Occipital lobe (tissue), 2 donors: ENCODE measurements around the gene CLDN1. TPM values are rescaled to one million over a fixed set of nuclear protein-coding genes. Genes with fewer than 3 reads are reported as not detected.

Source experiments
- DNase-seq: peaks from one replicate; lab custom pipeline; 2025; lab: John Stamatoyannopoulos, UW
- total RNA-seq: library from RNA; depleted of rRNA; stranded (reverse); fragments of >200 nt; gene quantifications from one replicate; pipeline ENCODE4 v1.2.3, GENCODE V29; 2014

Gene CLDN1
- total RNA-seq, 1 donor from 2014 or later: 1.6 TPM

- DNase-seq: no peak
These were observed 11.7 kb upstream of the CLDN1 start for GRCh38 chr3:190333961-190334360.

GRCh38 chr3:190330936-190331734 lies 8.9 kb upstream of the CLDN1 start:
- no peak for DNase-seq

- DNase-seq: no peak
These were observed 4.7 kb upstream of the CLDN1 start for GRCh38 chr3:190326930-190327329.

- no peak for DNase-seq
These were observed 4.1 kb upstream of the CLDN1 start for GRCh38 chr3:190326361-190326760.

GRCh38 chr3:190325923-190326322 lies 3.7 kb upstream of the CLDN1 start:
- DNase-seq: no peak

- no peak for DNase-seq
These were observed 990 bp upstream of the CLDN1 start for GRCh38 chr3:190323246-190323626.

- no peak for DNase-seq
These were observed 479 bp upstream of the CLDN1 start for GRCh38 chr3:190322604-190323245.

GRCh38 chr3:190320594-190321362 lies 1.5 kb downstream of the CLDN1 start:
- no peak for DNase-seq

GRCh38 chr3:190319660-190320059 lies 2.6 kb downstream of the CLDN1 start:
- DNase-seq: no peak

- DNase-seq: no peak
These were observed 3.6 kb downstream of the CLDN1 start for GRCh38 chr3:190318666-190319065.

- DNase-seq: no peak
These were observed 7.5 kb downstream of the CLDN1 start for GRCh38 chr3:190314741-190315140.

GRCh38 chr3:190309414-190309813 lies 12.8 kb downstream of the CLDN1 start:
- DNase-seq: no peak

- no peak for DNase-seq
These were observed 14.1 kb downstream of the CLDN1 start for GRCh38 chr3:190308154-190308553.

GRCh38 chr3:190307164-190307545 lies 15.1 kb downstream of the CLDN1 start:
- DNase-seq: no peak

GRCh38 chr3:190306513-190307163 lies 15.6 kb downstream of the CLDN1 start:
- no peak for DNase-seq

- DNase-seq: no peak
These were observed 16.2 kb downstream of the CLDN1 start for GRCh38 chr3:190306026-190306425.

- DNase-seq: no peak
These were observed 16.8 kb downstream of the CLDN1 start for GRCh38 chr3:190305406-190305805.

- DNase-seq: no peak
These were observed 18.4 kb downstream of the CLDN1 start for GRCh38 chr3:190303884-190304283.

- no peak for DNase-seq
These were observed 19.9 kb downstream of the CLDN1 start for GRCh38 chr3:190302212-190302867.

- DNase-seq: no peak
These were observed 20.7 kb downstream of the CLDN1 start for GRCh38 chr3:190301591-190301990.

GRCh38 chr3:190299969-190300368 lies 22.3 kb downstream of the CLDN1 start:
- no peak for DNase-seq
